Activated naive CD4-positive, alpha-beta T cell (primary cell): ENCODE measurements around the gene SECISBP2.

Experiments used
- DNase-seq, 4 experiments: peaks; one replicate each; lab custom pipeline; 2025; lab: John Stamatoyannopoulos, UW

Gene SECISBP2

GRCh38 chr9:89347651-89348050 is 29.4 kb downstream of the SECISBP2 start:
- DNase-seq: no peak

DNA sequence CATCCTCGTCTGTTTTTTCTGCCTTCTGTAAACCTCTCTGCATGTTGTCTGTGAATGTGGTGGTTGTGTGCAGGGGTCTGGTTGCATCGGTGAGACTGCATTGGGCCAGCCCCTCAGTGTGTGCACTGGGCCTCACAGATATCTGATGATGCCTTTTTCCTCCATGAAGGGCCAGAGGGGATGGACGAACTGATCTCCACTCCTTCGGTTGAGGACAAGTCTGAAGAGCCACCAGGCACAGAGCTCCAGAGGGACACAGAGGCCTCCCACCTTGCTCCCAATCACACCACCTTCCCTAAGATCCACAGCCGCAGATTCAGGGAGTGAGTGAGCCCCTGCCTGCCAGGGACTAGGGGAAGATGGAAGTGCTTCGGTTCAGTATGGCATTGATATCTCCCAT is 31.3 kb downstream of the SECISBP2 start:
- DNase-seq: no peak

GRCh38 chr9:89350988-89351557 is 32.8 kb downstream of the SECISBP2 start:
- no peak for DNase-seq

- DNase-seq: no peak
Observed at GRCh38 chr9:89351584-89352300, 33.4 kb downstream of the SECISBP2 start.

DNA sequence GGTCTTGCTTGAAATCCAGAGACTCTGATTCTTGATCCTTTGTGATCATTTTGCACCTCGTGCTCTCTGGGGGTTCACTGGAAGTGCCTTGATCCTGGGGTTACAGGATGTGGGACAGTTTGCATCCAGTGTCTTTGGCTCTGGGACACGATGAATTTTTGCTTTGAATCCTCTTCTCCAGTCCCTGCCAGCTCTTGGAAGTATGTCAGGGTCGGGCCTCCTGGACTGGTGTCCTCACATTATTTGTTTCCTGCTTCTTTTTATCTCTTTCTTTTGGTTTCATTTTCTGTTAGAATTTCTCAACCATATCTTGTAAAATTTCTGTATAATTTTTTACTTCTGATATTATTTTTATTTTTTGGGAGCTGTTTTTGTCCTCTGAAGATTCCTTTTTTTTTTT is 34.2 kb downstream of the SECISBP2 start:
- no peak for DNase-seq

DNA sequence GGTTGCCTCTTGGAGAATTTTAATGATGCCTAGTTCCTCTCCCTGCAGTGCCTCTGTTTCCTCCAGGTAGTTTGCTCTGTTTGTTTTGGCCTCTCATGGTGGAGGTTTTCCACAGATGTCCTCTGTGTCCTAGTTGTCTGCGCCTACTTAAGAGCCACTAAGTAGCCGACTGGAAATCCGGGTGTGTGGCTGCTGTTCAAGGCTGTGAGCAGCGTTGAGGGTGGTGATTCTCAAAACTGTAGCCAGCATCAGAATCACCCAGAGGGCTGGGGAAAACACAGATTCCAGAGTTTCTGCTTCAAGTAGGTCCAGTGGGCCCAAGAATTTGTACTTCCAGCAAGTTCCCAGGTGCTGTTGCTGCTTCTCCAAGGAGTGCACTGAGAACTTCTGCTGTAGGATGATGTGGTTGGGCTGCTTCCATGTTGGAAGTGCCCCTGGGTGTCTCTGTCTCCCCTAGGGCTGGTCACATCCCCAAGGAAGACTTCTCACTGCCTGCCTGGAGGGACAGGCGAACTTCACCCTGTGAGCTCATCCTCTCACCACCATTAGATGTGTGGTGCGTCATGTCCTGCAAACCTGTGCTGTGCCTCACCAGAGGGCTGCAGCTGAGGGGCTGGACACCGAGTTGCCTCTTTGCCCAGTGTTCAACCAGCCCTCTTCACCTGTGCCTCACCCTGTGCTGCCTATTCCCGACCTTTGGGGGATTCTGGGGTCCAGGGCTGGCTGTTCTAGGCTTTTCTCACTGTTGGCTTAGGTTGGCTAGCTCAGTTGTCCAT is 34.8 kb downstream of the SECISBP2 start:
- no peak for DNase-seq

DNA sequence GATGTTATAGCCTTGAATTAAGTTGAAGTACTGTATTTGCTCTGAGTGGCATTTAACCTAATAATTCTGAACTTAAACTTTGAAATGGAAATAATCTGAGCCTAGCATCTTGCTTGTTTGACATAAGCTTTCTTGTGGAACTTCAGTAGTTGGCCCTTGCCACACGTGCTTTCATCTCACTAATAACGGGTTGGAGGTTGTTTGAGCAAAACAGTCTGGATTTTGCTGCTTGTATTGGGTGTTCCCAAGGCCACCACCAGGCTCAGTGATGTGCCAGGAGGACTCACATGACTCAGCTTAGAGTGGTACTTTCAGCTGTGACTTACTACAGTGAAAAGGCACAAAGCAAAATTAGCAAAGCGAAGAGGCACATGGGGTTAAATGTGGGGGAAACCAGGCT is 35.7 kb downstream of the SECISBP2 start:
- no peak for DNase-seq

GRCh38 chr9:89354471-89354870 is 36.2 kb downstream of the SECISBP2 start:
- no peak for DNase-seq

- DNase-seq: no peak
Observed at GRCh38 chr9:89356782-89357181, 38.5 kb downstream of the SECISBP2 start.

DNA sequence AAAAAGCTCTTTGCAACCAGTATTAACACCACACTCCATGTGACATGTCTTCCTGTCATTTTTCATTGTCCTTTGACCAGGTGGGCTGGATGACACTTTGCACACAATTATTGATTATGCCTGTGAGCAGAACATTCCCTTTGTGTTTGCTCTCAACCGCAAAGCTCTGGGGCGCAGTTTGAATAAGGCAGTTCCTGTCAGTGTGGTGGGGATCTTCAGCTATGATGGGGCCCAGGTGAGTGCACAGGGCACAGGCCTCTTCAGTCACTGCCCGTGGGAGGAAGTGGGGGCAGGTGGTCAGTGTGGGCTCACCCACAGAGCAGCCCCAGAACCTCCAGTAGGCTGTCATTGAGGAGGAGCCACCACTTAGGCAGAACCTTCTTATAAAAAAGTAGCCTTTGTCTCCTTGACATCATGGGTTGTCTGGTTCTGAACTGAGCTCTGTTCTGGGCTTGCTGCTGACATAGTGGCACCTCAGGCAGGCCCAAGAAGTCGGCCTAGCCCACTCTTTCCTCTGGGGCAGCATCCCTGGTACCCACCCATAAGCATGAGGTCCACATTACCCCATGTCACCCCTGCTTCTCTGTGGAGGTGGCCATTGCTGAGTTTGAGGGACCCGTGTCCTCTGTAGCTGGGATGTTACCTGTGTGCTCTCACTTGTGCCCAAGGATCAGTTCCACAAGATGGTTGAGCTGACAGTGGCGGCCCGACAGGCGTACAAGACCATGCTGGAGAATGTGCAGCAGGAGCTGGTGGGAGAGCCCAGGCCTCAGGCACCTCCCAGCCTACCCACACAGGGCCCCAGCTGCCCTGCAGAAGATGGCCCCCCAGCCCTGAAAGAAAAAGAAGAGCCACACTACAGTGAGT is 39.3 kb downstream of the SECISBP2 start:
- DNase-seq: no peak

GRCh38 chr9:89358376-89358916 is 40.1 kb downstream of the SECISBP2 start:
- DNase-seq: no peak

- no peak for DNase-seq
Observed at GRCh38 chr9:89358985-89359384, 40.7 kb downstream of the SECISBP2 start.

- no peak for DNase-seq
Observed at GRCh38 chr9:89359751-89360261, 41.5 kb downstream of the SECISBP2 start.

DNA sequence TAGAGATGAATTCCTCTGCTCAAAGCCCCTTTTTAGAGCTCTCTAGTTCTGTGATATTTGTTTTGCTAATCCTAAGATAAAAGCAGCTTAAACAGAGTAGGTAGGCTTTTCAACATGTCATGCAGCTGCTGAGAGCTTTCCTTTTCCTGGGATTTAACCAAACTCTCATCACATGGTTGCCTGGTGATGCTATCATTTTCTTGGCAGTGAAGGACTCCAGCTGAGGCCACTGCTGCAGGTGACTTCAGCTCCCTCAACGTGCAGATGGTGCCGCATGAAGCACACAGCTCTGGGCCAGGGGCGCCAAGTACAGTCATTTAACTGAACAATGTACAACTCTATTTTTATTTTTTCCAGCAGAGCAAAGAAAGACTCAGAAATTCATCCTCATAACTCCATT is 42.2 kb downstream of the SECISBP2 start:
- DNase-seq: no peak

DNA sequence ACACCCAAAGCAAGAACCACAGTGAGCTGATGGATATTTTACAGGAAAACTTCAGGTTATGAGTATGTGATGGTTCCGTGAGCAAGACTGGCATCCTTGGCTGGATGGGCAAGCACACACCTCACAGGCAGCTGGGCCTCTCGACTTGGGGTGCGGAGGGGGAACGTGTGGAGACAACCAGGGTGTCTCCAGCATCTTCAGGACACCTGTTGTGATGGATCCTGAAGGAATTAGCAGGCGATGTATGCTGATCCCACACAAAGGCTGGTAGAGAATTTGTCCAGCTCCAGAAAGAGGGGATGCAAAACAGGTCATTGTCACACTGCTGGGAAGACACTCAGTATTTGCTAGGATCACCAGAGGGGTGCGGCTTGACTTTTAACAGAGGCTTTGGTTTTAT is 42.7 kb downstream of the SECISBP2 start:
- no peak for DNase-seq

DNA sequence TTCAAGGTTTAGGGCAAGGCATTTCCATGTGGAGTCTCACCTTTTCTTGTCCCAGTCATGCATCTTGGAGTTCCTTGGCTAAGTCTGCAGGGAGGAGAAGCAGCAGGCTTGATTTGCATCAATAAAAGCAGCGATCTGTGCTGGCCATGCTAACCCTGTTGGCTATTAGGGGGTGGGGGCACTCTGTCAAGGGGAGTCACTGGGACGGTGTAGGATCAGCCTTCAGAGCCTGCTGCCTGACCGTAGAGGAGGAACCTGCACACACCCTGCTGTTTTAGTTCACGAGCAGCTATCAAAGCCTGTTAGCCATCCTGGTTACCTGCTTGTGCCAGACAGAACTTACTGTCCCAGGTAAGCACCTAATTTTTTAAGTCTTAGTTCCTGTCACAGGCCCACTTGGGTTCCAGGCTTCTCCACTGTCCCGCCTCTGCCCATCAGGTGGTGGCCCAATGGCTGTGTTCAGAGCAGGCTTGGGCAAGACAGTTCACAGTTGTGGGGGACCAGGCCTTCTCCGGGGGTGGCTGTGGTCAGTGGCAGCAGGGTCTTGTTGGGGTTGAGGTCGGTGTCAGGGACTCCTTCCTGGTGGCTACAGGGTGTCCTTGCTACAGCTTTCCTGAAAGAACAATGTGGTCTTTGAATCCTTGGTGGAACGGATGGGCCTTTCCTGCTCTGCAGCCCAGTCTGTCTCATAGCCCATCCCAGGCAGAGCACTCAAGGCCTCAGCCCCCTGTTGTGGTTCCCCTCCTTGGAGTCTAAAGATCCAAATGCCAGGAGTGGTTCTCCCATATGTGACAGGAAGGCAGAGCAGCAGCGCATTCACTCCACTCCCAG is 43.7 kb downstream of the SECISBP2 start:
- DNase-seq: no peak

DNA sequence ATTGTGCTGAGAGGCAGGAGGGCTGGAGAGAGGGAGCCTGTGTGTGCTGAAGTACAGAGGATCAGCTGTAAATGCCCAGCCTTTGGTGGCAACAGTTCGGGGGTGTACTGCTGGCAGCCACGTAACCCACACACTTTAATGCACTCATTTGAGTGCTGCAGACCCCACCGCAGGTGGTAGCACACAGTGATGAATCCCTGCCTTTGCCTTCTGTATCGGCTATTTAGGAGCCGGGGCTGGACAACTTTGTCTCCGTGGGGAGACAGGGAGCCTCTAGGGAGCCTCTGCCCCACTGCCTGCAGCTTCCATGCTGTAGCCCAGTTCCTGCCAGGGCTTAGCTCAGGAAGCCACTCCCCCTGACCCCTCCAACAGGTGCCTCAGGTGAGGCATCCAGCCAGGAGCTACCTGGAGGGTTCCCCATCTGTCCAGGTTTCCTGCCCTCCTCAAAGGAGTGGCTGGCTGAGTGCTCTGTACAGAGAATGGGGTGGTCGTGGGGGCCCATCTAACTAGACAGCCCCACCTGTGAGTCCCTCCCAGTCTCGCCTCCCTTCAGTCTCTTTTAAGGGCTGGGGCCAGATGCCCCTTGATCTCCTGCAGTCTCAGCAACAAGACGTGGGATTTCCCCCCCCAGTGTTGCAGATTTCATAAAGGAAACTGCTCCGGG is 44.5 kb downstream of the SECISBP2 start:
- DNase-seq: no peak

GRCh38 chr9:89363311-89363670 is 45.0 kb downstream of the SECISBP2 start:
- no peak for DNase-seq

DNA sequence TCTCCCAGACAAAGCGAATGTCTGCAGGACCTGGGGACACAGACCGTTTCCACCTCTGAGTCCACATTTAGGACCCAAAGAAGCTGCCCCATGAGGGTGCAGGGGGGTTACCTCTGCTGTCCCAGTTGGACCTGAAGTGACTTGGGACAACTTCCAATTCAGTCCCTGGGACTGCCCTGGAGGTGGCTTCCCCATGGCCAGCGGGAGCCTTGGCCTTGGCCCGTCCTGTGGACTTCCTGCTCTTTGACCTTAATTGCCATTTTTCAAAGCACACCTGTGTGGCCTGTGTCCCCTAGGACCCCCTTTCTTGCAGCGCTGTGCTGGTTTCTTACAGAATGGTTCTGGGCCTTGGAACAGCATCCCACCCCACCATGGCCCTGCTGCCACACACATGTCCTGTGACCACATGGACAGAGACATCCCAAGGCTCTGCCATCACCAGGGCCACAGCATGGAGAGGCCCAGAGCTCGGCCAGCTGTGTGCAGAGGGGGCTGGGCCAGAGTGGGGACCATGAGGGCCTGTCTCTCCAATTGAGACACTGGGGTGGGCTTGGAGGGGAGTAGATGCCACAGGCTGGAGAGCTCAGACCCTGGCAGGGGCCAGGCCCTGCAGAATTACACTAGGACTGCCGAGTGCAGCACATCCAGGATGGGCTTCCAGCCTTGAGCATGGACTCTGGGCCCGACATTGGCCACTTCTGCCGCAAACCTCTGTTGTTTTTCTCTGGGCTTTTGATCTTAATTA is 45.8 kb downstream of the SECISBP2 start:
- DNase-seq: no peak
